ENCODE data around the gene CCL4.

CCL4 gene

DNA sequence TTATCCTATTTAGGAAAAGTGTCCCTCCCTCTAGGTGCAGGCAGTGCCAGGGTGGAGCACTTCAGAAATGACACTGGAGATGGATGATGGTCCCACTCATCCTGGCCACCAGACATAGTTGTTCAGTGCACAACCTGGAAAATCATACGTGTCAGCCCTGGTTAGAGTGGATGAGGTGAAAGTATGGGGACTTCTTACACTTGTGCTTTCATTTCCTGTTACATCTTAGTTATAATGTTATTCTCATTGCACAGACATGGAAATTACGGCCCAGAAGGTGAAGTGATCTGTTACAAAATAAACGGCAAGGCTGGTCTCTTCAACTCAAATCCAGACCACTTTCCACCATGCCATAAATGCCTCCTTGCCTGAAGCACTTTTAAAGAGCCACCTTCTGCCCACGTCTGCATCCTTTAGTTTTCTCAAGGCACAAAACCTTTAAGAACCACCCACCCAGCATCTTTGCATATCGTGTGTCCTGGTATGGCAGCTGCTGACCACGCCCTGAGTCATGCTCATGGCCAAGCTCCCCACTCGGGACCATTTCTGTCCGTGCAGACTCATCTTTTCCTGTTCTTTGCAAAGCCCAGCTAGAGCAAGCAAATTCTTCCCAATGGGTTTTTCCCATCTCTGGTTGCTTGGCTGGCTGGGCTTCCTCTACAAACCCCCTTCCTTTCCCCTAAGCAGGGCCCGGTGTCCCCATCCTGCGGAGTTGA, 50.4 kb downstream of the CCL4 start:
- no peaks in the 10 kb centered on the region for H4K20me1 ChIP-seq
- no peak overlapping the region for H3K4me2 ChIP-seq
- H3K9me3 ChIP-seq = no peaks in the 10 kb centered on the region
- H3K4me1 ChIP-seq = no peaks in the 10 kb centered on the region
- no peak overlapping the region for H3K4me3 ChIP-seq
- no peak for TF ChIP-seq Cebpa-rat (IDR thresholded peaks at IDR 0.05)
- H3K36me3 ChIP-seq = no peaks in the 10 kb centered on the region
- H3K9ac ChIP-seq = no peak overlapping the region
- H3K27ac ChIP-seq = no peak overlapping the region
- no peaks in the 10 kb centered on the region for H3K27me3 ChIP-seq
